GM19463 (cell line): ENCODE measurements around the gene CPEB1.
"Not testable (repeated sequence)": the region's sequence is repeated elsewhere in the genome, so short reads cannot be mapped to it uniquely, and the experiment has no call there.

Experiments used
- ATAC-seq: cut with Tn5 transposase; IDR thresholded peaks from one replicate; pipeline ENCODE4 v1.9.1; 2021; ENCODE audit warnings: mild to moderate bottlenecking, moderate library complexity; ENCODE audit not compliant: unreplicated experiment

Gene CPEB1

GRCh38 chr15:82649226-82649999 lies 2.2 kb upstream of the CPEB1 start:
- ATAC-seq, result no peak

- no peak for ATAC-seq
Measured at GRCh38 chr15:82648257-82649103, 1.3 kb upstream of the CPEB1 start.

GRCh38 chr15:82647835-82648256 lies 683 bp upstream of the CPEB1 start:
- no peak for ATAC-seq

GRCh38 chr15:82646250-82647044 lies 716 bp downstream of the CPEB1 start:
- ATAC-seq, result no peak

- not testable (repeated sequence) for ATAC-seq
Measured at GRCh38 chr15:82644967-82645852, 2.0 kb downstream of the CPEB1 start.

- ATAC-seq, result no peak
Measured at GRCh38 chr15:82643992-82644391, 3.2 kb downstream of the CPEB1 start.

- no peak for ATAC-seq
Measured at GRCh38 chr15:82642656-82643055, 4.5 kb downstream of the CPEB1 start.

GRCh38 chr15:82641129-82641798 lies 5.9 kb downstream of the CPEB1 start:
- ATAC-seq, result no peak

- ATAC-seq, result no peak
Measured at GRCh38 chr15:82640672-82641071, 6.5 kb downstream of the CPEB1 start.

- ATAC-seq, result no peak
Measured at GRCh38 chr15:82635798-82636197, 11.4 kb downstream of the CPEB1 start.

- no peak for ATAC-seq
Measured at GRCh38 chr15:82630033-82630432, 17.1 kb downstream of the CPEB1 start.

GRCh38 chr15:82625136-82625535 lies 22.0 kb downstream of the CPEB1 start:
- ATAC-seq, result no peak

GRCh38 chr15:82624438-82624837 lies 22.7 kb downstream of the CPEB1 start:
- no peak for ATAC-seq

- ATAC-seq, result no peak
Measured at GRCh38 chr15:82624008-82624407, 23.2 kb downstream of the CPEB1 start.

- no peak for ATAC-seq
Measured at GRCh38 chr15:82621970-82622369, 25.2 kb downstream of the CPEB1 start.

- no peak for ATAC-seq
Measured at GRCh38 chr15:82613747-82614146, 33.4 kb downstream of the CPEB1 start.

- no peak for ATAC-seq
Measured at GRCh38 chr15:82611348-82611747, 35.8 kb downstream of the CPEB1 start.

GRCh38 chr15:82602195-82602594 lies 45.0 kb downstream of the CPEB1 start:
- ATAC-seq, result no peak

- no peak for ATAC-seq
Measured at GRCh38 chr15:82599862-82600261, 47.3 kb downstream of the CPEB1 start.

GRCh38 chr15:82597815-82598214 lies 49.3 kb downstream of the CPEB1 start:
- no peak for ATAC-seq
